Thyroid gland (tissue), 4 donors: ENCODE measurements around the gene ABCG1. TPM values are rescaled to one million over a fixed set of nuclear protein-coding genes. Genes with fewer than 3 reads are reported as not detected.

Experiments used
- DNase-seq, 2 donors: peaks; one replicate each; pipeline ENCODE4 v3.0.0-alpha.2; 2019
- H3K27ac ChIP-seq, 3 donors: fragments of 200-600 bp; sonication (generic); 1 replicate in 2 of 3; 2 replicates in 1 of 3; pipeline ENCODE4 v1.5.1; 2016 to 2019; ENCODE audit warnings: mild to moderate bottlenecking in 1 of 3, moderate library complexity in 1 of 3
- H3K27me3 ChIP-seq: fragments of 200-600 bp; sonication (generic); one replicate; pipeline ENCODE4 v1.5.1; 2019
- H3K36me3 ChIP-seq, 2 donors: fragments of 200-600 bp; sonication (generic); one replicate each; pipeline ENCODE4 v1.5.1; 2016 to 2019
- H3K4me1 ChIP-seq, 2 donors: fragments of 200-600 bp; sonication (generic); one replicate each; pipeline ENCODE4 v1.5.1; 2017 to 2019
- H3K4me3 ChIP-seq, 3 donors: fragments of 200-600 bp; sonication (generic); replicated peaks in 1 of 3; 1 replicate in 2 of 3; 2 replicates in 1 of 3; pipeline ENCODE4 v1.5.1; 2016; ENCODE audit warnings: mild to moderate bottlenecking in 1 of 3
- H3K9me3 ChIP-seq: fragments of 200-600 bp; sonication (generic); one replicate; pipeline ENCODE4 v1.5.1; 2017
- POLR2A ChIP-seq, 2 donors: fragments of 450-650 bp; IDR thresholded peaks; one replicate each; pipeline ENCODE4 v1.6.1; 2017; ENCODE audit warnings: antibody characterized with exemption in 2 of 2, mild to moderate bottlenecking in 2 of 2, moderate library complexity in 1 of 2
- WGBS, 2 donors: methylation state at CpG; one replicate each; pipeline ENCODE4 v1.1.5; 2017; 5-methylcytosine and 5-hydroxymethylcytosine counted together
- intact Hi-C: fragments of 100-400 bp; cut with DNase I; formaldehyde crosslinking; loops from one replicate; pipeline ENCODE4 v1.15.1; 2023
- total RNA-seq, 4 donors: library from RNA; depleted of rRNA; stranded (reverse); fragments of >200 nt; gene quantifications; one replicate each; pipeline ENCODE4 v1.2.3, GENCODE V29; 2016
- TF ChIP-seq, protein P1 (sequence below), 6 experiments: fragments of 200-600 bp in 3 of 6; fragments of 450-650 bp in 3 of 6; sonication (generic) in 3 of 6; IDR thresholded peaks; one replicate each; pipeline ENCODE4 v1.5.1; 2016 to 2019; ENCODE audit warnings: antibody characterized with exemption in 6 of 6, mild to moderate bottlenecking in 2 of 6, inconsistent platforms in 1 of 6, moderate library complexity in 1 of 6

The ABCG1 gene
- total RNA-seq, 4 donors from 2014 or later: 13.8 to 34.1 (median 18.9) TPM

GRCh38 chr21:42256316-42256715, 37.4 kb downstream of the ABCG1 start:
- Histone ChIP-seq H3K27ac (no peak overlapping the region), H3K9me3 (no peaks in the 10 kb centered on the region), H3K4me1 (peaks cover 0 to 15% of the 10 kb centered on the region in 2 donors), H3K27me3 (no peaks in the 10 kb centered on the region), H3K36me3 (no peaks in the 10 kb centered on the region), H3K4me3 (no peak overlapping the region)
- intact Hi-C loops: no loop called here
- TF ChIP-seq, protein P1, sequence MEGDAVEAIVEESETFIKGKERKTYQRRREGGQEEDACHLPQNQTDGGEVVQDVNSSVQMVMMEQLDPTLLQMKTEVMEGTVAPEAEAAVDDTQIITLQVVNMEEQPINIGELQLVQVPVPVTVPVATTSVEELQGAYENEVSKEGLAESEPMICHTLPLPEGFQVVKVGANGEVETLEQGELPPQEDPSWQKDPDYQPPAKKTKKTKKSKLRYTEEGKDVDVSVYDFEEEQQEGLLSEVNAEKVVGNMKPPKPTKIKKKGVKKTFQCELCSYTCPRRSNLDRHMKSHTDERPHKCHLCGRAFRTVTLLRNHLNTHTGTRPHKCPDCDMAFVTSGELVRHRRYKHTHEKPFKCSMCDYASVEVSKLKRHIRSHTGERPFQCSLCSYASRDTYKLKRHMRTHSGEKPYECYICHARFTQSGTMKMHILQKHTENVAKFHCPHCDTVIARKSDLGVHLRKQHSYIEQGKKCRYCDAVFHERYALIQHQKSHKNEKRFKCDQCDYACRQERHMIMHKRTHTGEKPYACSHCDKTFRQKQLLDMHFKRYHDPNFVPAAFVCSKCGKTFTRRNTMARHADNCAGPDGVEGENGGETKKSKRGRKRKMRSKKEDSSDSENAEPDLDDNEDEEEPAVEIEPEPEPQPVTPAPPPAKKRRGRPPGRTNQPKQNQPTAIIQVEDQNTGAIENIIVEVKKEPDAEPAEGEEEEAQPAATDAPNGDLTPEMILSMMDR (IDR thresholded peaks at IDR 0.05): no peak
- no peak for TF ChIP-seq POLR2A (IDR thresholded peaks at IDR 0.05)
- 83 to 89% methylated on average over 2 to 3 of the region's 4 CpGs for WGBS, 2 donors
- DNase-seq: no peak

- whole genome bisulfite sequencing, 2 donors: 77 to 90% methylated on average over 12 of the region's 12 CpGs
- Histone ChIP-seq H3K36me3 (no peaks in the 10 kb centered on the region), H3K27me3 (no peaks in the 10 kb centered on the region), H3K9me3 (no peaks in the 10 kb centered on the region), H3K27ac (no peak overlapping the region), H3K4me3 (no peak overlapping the region), H3K4me1 (peaks cover 2 to 25% of the 10 kb centered on the region in 2 donors)
- TF ChIP-seq, protein P1 (IDR thresholded peaks at IDR 0.05): no peak
- no peak for TF ChIP-seq POLR2A (IDR thresholded peaks at IDR 0.05)
- no peak for DNase-seq
- intact Hi-C loops: no loop called here
Measured at GRCh38 chr21:42257091-42257765, 38.3 kb downstream of the ABCG1 start.

DNA sequence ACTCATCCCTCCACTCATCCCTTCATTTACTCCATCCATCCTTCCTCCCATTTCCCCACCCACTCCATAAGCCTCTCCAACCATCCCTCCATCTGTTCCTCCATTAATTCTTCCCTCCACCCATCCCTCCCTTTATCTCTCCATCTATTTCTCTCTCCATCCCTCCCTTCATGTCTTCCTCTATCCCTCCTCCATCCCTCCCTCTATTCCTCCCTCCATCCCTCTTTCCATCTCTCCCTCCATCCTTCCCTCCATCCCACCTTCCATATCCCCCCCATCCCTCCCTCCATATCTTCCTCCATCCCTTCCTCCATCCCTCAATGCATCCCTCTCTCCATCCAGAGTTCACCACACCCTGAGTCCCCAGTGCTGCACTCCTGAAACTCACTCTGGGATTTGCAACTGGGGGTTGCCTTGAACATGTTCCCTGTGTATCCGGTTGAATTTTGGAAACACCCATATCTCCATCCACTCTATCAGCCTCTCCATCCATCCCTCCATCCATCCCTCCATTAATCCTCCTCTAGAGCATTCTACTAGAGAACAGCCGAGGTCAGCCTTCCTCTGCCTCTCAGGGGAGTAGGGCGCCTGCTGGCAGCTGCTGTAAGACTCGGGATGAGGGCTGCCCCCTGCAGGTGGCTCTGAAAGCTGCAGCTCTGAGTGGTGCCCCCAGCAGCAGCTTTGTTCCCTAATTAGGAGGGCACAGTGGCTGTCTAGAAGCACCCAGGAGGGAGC, 39.4 kb downstream of the ABCG1 start:
- no peak overlapping the region for H3K27ac ChIP-seq
- intact Hi-C loops: loop anchor here (2.0 kb wide), 1 partner anchor 112 kb away; no protein-coding TSS in a partner anchor
- peak; percentile 70 for DNase-seq

GRCh38 chr21:42258885-42259407, 40.0 kb downstream of the ABCG1 start:
- Histone ChIP-seq H3K27ac (no peak overlapping the region), H3K4me3 (no peak overlapping the region), H3K27me3 (no peaks in the 10 kb centered on the region), H3K4me1 (peaks cover 3 to 41% of the 10 kb centered on the region in 2 donors), H3K36me3 (no peaks in the 10 kb centered on the region), H3K9me3 (no peaks in the 10 kb centered on the region)
- 49 to 84% methylated on average over 9 of the region's 9 CpGs for WGBS, 2 donors
- intact Hi-C loops: loop anchor here (2.0 kb wide), 1 partner anchor 112 kb away; no protein-coding TSS in a partner anchor
- peak; percentile 20 to 27 for DNase-seq
- TF ChIP-seq, protein P1 (IDR thresholded peaks at IDR 0.05): peak in 1 of 6 experiments; percentile 2
- TF ChIP-seq POLR2A (IDR thresholded peaks at IDR 0.05): no peak

More for the DNA sequence above, 39.4 kb downstream of the ABCG1 start:
- H3K9me3 ChIP-seq: no peaks in the 10 kb centered on the region
- H3K27me3 ChIP-seq: no peaks in the 10 kb centered on the region
- H3K4me1 ChIP-seq: peaks cover 3 to 34% of the 10 kb centered on the region in 2 donors
- WGBS, 2 donors: 24 to 25% methylated on average over 4 of the region's 4 CpGs
- H3K36me3 ChIP-seq: no peaks in the 10 kb centered on the region
- no peak overlapping the region for H3K4me3 ChIP-seq
- TF ChIP-seq, protein P1 (IDR thresholded peaks at IDR 0.05): peak; percentile 59 to 77 (median 70)
- TF ChIP-seq POLR2A (IDR thresholded peaks at IDR 0.05): no peak
